ENCODE results near the gene PUM1. TPM values are rescaled to one million over a fixed set of nuclear protein-coding genes. Genes with fewer than 3 reads are reported as not detected.
A peak's percentile ranks its signal among the peaks of the same experiment; 100 is the strongest.
"Not testable (repeated sequence)": the region's sequence is repeated elsewhere in the genome, so short reads cannot be mapped to it uniquely, and the experiment has no call there.

The PUM1 gene
- polyA plus RNA-seq, 6 donors from 2014 or later = 93.0 to 121 (median 109) TPM

DNA sequence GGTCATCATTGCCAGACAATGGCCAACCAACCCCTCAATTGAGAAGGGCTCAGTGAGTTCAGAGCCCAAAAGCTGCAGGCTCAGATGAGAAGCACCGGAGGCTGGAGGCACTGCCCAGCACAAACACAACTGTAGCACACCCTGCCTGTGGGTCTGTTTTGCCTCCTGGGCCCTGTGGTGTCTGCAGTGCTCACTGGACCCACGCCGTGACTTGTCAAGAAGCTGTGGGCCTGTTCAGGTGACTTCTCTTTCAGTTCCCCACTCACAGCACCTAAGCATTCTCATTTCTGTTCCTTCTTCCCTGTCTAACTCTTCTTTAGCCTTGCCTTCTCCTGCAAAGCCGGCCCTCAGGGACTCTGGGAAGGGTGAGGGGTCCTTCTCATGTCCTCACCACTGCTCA, 129.8 kb downstream of the PUM1 start:
- H3K9me3 Mint-ChIP-seq; ATAC-seq (ENCODE audit: low read depth in 2 of 2); H3K4me3 Mint-ChIP-seq; DNase-seq; H3K27me3 Mint-ChIP-seq: not testable (repeated sequence)
- Mint-ChIP-seq H3K36me3 (peaks cover 20 to 37% of the 10 kb centered on the region in 2 donors), H3K4me1 (peaks cover 6 to 14% (median 6%) of the 10 kb centered on the region in 3 donors), H3K27ac (peak overlapping the region in 1 of 6 donors; percentile 69)

DNA sequence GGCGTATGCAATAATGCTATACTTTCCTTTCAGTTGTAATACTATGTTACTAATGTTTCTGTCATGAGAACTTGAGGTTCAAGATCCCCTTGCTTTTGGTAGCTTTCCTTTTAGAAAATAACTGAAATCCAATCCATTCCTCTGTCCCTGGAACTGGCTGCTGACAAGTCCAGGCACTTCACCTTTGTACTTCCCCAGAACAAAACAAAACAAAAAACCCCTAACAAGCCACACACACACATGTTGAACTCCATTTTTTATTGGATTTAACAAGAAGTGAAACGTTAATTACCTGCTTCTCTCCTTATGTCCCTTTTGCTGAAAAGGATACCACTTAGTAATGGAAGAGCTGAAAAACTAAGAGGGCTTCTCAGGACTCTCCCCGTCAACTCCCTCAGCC, 130.9 kb downstream of the PUM1 start:
- Mint-ChIP-seq H3K36me3 (peaks cover 20 to 36% of the 10 kb centered on the region in 2 donors), H3K27me3 (no peaks in the 10 kb centered on the region), H3K4me3 (no peak overlapping the region), H3K9me3 (no peaks in the 10 kb centered on the region), H3K27ac (peak overlapping the region in 4 of 6 donors; percentile 15 to 77 (median 39)), H3K4me1 (peaks cover 6 to 14% (median 6%) of the 10 kb centered on the region in 3 donors)
- ATAC-seq (ENCODE audit: low read depth in 2 of 2) = no peak
- DNase-seq = no peak

GRCh38 chr1:30933874-30934252, 131.7 kb downstream of the PUM1 start:
- Mint-ChIP-seq H3K4me3 (peak overlapping the region in 1 of 8 donors; percentile 18), H3K27me3 (no peaks in the 10 kb centered on the region), H3K9me3 (no peaks in the 10 kb centered on the region), H3K27ac (peak overlapping the region in 3 of 6 donors; percentile 44 to 94 (median 84)), H3K4me1 (peaks cover 6 to 15% (median 6%) of the 10 kb centered on the region in 3 donors), H3K36me3 (peaks cover 20 to 30% of the 10 kb centered on the region in 2 donors)
- DNase-seq = no peak
- no peak for ATAC-seq (ENCODE audit: low read depth in 2 of 2)

DNA sequence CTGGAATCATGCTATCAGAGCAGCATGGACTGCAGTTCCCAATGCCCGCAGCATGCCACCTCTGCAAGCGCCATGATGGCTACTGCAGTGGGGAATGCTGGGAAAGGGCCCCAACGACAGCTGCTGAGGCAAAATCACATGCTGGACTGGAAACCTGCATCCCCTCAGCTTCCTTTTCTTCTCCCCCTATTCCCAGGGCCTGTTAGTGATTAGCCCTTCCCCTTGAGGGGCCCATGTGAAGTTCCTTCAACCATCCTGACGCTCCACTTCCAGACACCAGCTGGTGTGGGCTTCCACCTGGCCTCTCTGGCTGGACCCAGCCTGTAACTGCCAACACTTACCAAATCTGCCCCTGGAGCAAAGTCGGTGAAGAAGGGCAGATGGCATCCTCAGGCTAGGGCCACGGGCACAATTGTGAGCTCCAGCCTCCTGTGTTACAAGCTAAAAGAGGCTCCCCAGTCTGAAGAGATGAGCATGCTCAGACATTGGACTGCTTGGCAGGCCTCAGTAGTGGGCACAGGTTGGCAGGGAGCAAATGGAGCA, 134.8 kb downstream of the PUM1 start:
- H3K4me3 Mint-ChIP-seq = peak overlapping the region in 1 of 8 donors; percentile 75
- no peaks in the 10 kb centered on the region for H3K9me3 Mint-ChIP-seq
- H3K27ac Mint-ChIP-seq = peak overlapping the region in 3 of 6 donors; percentile 39 to 75 (median 42)
- ATAC-seq (ENCODE audit: low read depth in 2 of 2) (no peak), DNase-seq (no peak)
- H3K4me1 Mint-ChIP-seq = peaks cover 6 to 15% (median 6%) of the 10 kb centered on the region in 3 donors
- peaks cover 10 to 23% of the 10 kb centered on the region in 2 donors for H3K36me3 Mint-ChIP-seq
- no peaks in the 10 kb centered on the region for H3K27me3 Mint-ChIP-seq

- no peaks in the 10 kb centered on the region for H3K9me3 Mint-ChIP-seq
- DNase-seq = no peak
- H3K27me3 Mint-ChIP-seq = no peaks in the 10 kb centered on the region
- H3K27ac Mint-ChIP-seq = peak overlapping the region in 1 of 6 donors; percentile 76
- peaks cover 6 to 17% of the 10 kb centered on the region in 2 donors for H3K36me3 Mint-ChIP-seq
- ATAC-seq (ENCODE audit: low read depth in 2 of 2) = no peak
- peaks cover 6 to 12% (median 6%) of the 10 kb centered on the region in 3 donors for H3K4me1 Mint-ChIP-seq
- no peak overlapping the region for H3K4me3 Mint-ChIP-seq
Measured at GRCh38 chr1:30929944-30930525, 135.5 kb downstream of the PUM1 start.

- H3K27ac Mint-ChIP-seq = peak overlapping the region in 2 of 6 donors; percentile 75 to 76
- H3K9me3 Mint-ChIP-seq = no peaks in the 10 kb centered on the region
- peaks cover 0 to 10% of the 10 kb centered on the region in 2 donors for H3K36me3 Mint-ChIP-seq
- DNase-seq (peak; percentile 32), ATAC-seq (ENCODE audit: low read depth in 2 of 2) (peak; percentile 45 to 66)
- H3K27me3 Mint-ChIP-seq = no peaks in the 10 kb centered on the region
- H3K4me1 Mint-ChIP-seq = peaks cover 6 to 10% (median 6%) of the 10 kb centered on the region in 3 donors
- H3K4me3 Mint-ChIP-seq = no peak overlapping the region
Measured at GRCh38 chr1:30929135-30929889, 136.2 kb downstream of the PUM1 start.

DNA sequence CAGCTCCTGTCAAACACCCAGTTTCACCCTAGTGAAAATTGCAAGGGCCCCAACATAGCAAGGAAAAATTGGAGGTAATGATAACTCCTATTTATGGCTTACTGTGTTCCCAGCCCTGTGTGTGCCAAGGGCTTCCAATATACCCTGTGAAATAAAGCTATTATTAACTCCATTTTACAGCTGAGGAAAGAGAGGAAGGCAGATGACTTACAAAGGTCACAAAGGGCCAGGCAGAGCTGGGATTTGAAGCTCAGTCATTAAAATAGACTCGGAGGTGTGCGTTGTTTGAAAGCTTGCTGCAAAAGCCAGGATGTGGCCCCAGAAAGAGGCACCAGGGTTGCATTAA, 136.8 kb downstream of the PUM1 start:
- no peak for DNase-seq
- Mint-ChIP-seq H3K27me3 (no peaks in the 10 kb centered on the region), H3K4me1 (peaks cover 2 to 7% (median 6%) of the 10 kb centered on the region in 3 donors), H3K36me3 (peaks cover 0 to 8% of the 10 kb centered on the region in 2 donors), H3K27ac (peak overlapping the region in 1 of 6 donors; percentile 45), H3K4me3 (peak overlapping the region in 1 of 8 donors; percentile 37), H3K9me3 (no peaks in the 10 kb centered on the region)
- ATAC-seq (ENCODE audit: low read depth in 2 of 2) = no peak

DNA sequence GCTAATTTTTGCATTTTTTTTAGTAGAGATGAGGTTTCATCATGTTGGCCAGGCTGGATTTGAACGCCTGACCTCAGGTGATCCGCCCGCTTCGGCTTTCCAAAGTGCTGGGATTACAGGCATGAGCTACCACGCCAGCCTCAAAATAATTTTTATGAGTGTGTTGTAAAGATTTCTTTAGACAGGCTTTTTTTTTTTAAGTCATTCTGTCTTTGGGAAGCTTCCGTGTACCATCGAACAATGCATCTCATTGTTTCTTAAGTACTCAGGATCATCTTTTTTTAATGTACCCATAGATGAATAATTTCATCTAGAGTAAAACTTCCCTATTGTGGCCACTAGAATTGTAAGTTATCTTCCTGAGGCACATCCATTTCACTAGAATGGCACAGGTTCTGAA, 137.3 kb downstream of the PUM1 start:
- H3K9me3 Mint-ChIP-seq = no peaks in the 10 kb centered on the region
- no peak overlapping the region for H3K27ac Mint-ChIP-seq
- H3K36me3 Mint-ChIP-seq = peaks cover 0 to 8% of the 10 kb centered on the region in 2 donors
- H3K27me3 Mint-ChIP-seq = no peaks in the 10 kb centered on the region
- peaks cover 0 to 4% (median 4%) of the 10 kb centered on the region in 3 donors for H3K4me1 Mint-ChIP-seq
- H3K4me3 Mint-ChIP-seq = no peak overlapping the region
- DNase-seq = no peak
- no peak for ATAC-seq (ENCODE audit: low read depth in 2 of 2)

DNA sequence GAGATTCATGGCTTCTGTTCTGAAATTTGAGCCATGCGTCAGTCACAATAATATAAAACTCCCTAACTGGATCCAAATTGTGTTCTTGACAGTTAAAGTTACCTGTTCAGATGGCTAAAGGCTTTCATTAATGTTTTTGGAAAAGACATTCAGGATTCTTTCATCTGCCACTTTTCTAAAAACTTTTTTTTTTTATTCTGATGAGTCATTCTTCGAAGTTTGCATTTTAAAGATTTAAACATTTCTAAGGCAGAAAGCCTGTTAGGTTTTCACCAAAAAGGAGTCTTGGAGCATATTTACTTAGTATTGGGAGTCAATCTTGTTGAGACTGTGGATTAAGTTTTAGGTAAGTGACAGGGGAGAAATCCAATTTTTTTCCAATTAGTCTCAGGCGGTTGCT, 138.1 kb downstream of the PUM1 start:
- Mint-ChIP-seq H3K27me3 (peaks cover 0 to 5% (median 0%) of the 10 kb centered on the region in 3 donors), H3K9me3 (no peaks in the 10 kb centered on the region), H3K27ac (no peak overlapping the region), H3K36me3 (peaks cover 0 to 8% of the 10 kb centered on the region in 2 donors), H3K4me1 (peaks cover 0 to 4% (median 0%) of the 10 kb centered on the region in 3 donors), H3K4me3 (no peak overlapping the region)
- ATAC-seq (ENCODE audit: low read depth in 2 of 2) (no peak), DNase-seq (no peak)

GRCh38 chr1:30923597-30923996, 141.9 kb downstream of the PUM1 start:
- DNase-seq (no peak), ATAC-seq (ENCODE audit: low read depth in 2 of 2) (no peak)
- H3K9me3 Mint-ChIP-seq = no peaks in the 10 kb centered on the region
- H3K27me3 Mint-ChIP-seq = peaks cover 0 to 13% (median 6%) of the 10 kb centered on the region in 3 donors
- H3K4me3 Mint-ChIP-seq = no peak overlapping the region
- H3K27ac Mint-ChIP-seq = no peak overlapping the region
- no peaks in the 10 kb centered on the region for H3K36me3 Mint-ChIP-seq
- H3K4me1 Mint-ChIP-seq = peaks cover 0 to 5% (median 0%) of the 10 kb centered on the region in 3 donors

- DNase-seq = no peak
- Mint-ChIP-seq H3K27ac (no peak overlapping the region), H3K4me1 (peaks cover 0 to 5% (median 0%) of the 10 kb centered on the region in 3 donors), H3K36me3 (no peaks in the 10 kb centered on the region), H3K27me3 (peaks cover 0 to 13% (median 6%) of the 10 kb centered on the region in 3 donors), H3K4me3 (no peak overlapping the region), H3K9me3 (no peaks in the 10 kb centered on the region)
- no peak for ATAC-seq (ENCODE audit: low read depth in 2 of 2)
Measured at GRCh38 chr1:30920827-30921226, 144.7 kb downstream of the PUM1 start.

DNA sequence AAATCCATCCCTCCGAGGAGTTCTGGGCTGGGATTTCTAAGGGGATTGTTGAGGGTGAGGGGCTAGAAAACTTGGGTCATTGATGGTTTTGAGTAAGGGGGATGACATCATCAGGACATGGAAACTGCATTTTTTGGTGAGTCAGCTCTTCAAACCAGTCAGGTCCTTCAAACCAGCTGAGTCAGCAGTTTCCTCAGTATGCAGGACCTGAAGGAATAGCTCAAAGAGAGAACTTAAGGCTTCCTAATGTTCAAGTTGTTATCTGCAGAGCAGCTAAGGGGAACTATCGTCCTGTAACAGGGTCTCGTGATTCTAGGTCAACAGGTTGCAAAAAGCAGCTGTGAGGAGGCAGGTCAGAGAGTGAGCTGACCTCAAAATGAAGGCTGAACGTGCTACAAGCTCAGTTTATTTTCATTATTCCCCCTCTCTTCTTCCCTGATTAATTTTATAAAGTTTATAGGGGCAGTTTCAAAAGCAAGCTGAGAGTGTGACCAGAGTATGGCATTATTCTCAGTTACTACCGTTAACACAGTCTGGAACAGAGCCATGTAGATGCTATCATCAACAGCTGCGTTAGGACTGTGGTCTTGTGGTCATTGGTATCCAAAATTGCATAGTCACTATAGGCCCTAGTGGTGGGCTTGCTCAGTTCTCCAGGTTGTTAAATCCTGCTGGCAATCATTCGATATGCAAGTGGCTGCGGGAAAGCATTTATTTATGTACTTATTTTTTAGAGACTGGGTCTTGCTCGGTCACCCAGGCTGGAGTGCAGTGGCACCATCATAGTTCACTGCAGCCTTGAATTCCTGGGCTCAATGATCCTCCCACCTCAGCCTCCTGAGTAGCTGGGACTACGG, 146.3 kb downstream of the PUM1 start:
- Mint-ChIP-seq H3K27ac (peak overlapping the region in 1 of 6 donors; percentile 57), H3K9me3 (no peaks in the 10 kb centered on the region), H3K27me3 (peaks cover 6 to 21% (median 7%) of the 10 kb centered on the region in 3 donors), H3K36me3 (no peaks in the 10 kb centered on the region), H3K4me3 (no peak overlapping the region), H3K4me1 (peaks cover 0 to 5% (median 0%) of the 10 kb centered on the region in 3 donors)
- no peak for DNase-seq
- no peak for ATAC-seq (ENCODE audit: low read depth in 2 of 2)

DNA sequence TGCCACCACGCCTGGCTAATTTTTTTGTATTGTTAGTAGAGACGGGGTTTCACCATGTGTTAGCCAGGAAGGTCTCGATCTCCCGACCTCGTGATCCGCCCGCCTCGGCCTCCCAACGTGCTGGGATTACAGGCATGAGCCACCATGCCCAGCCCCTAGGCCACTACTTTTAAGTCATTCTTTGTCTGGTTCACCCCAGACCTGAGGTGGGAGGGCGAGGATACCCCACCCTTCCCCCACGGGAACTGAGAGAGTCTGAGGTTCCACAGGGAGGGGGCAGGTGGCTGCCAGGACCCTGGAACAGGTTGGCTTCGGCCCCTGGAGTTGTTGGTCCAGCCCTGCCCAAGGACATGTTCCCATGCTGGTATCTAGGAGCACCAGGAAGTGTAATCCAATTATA, 149.2 kb downstream of the PUM1 start:
- no peak overlapping the region for H3K4me3 Mint-ChIP-seq
- no peaks in the 10 kb centered on the region for H3K36me3 Mint-ChIP-seq
- H3K27ac Mint-ChIP-seq = no peak overlapping the region
- peaks cover 6 to 35% (median 22%) of the 10 kb centered on the region in 3 donors for H3K27me3 Mint-ChIP-seq
- no peaks in the 10 kb centered on the region for H3K9me3 Mint-ChIP-seq
- DNase-seq (no peak), ATAC-seq (ENCODE audit: low read depth in 2 of 2) (no peak)
- H3K4me1 Mint-ChIP-seq = peaks cover 1 to 6% (median 5%) of the 10 kb centered on the region in 3 donors

Data from naive B cell (primary cell).